BLaER1 (cell line): ENCODE data around the gene KCTD5.
"Not testable (repeated sequence)": the region's sequence is repeated elsewhere in the genome, so short reads cannot be mapped to it uniquely, and the experiment has no call there.

Experiments used
- H3K27ac ChIP-seq: shearing (Covaris generic); formaldehyde crosslinking; 2 replicates; pipeline ENCODE4 v1.8.1; 2022
- H3K27me3 ChIP-seq: shearing (Covaris generic); formaldehyde crosslinking; 2 replicates; pipeline ENCODE4 v1.8.1; 2022
- H3K36me3 ChIP-seq: shearing (Covaris generic); formaldehyde crosslinking; 2 replicates; pipeline ENCODE4 v1.8.1; 2022
- H3K4me1 ChIP-seq: shearing (Covaris generic); formaldehyde crosslinking; 2 replicates; pipeline ENCODE4 v1.8.1; 2022
- H3K4me2 ChIP-seq: shearing (Covaris generic); formaldehyde crosslinking; 2 replicates; pipeline ENCODE4 v1.8.1; 2022
- H3K4me3 ChIP-seq: shearing (Covaris generic); formaldehyde crosslinking; 2 replicates; pipeline ENCODE4 v1.8.1; 2022
- H3K9ac ChIP-seq: shearing (Covaris generic); formaldehyde crosslinking; 2 replicates; pipeline ENCODE4 v1.8.1; 2022
- H3K9me3 ChIP-seq: shearing (Covaris generic); formaldehyde crosslinking; 2 replicates; pipeline ENCODE4 v1.8.1; 2022
- H4K20me1 ChIP-seq: shearing (Covaris generic); formaldehyde crosslinking; 2 replicates; pipeline ENCODE4 v1.8.1; 2022
- Cebpa-rat ChIP-seq: shearing (Covaris generic); IDR thresholded peaks from 2 replicates; pipeline ENCODE4 v1.8.1; 2022

KCTD5 gene

DNA sequence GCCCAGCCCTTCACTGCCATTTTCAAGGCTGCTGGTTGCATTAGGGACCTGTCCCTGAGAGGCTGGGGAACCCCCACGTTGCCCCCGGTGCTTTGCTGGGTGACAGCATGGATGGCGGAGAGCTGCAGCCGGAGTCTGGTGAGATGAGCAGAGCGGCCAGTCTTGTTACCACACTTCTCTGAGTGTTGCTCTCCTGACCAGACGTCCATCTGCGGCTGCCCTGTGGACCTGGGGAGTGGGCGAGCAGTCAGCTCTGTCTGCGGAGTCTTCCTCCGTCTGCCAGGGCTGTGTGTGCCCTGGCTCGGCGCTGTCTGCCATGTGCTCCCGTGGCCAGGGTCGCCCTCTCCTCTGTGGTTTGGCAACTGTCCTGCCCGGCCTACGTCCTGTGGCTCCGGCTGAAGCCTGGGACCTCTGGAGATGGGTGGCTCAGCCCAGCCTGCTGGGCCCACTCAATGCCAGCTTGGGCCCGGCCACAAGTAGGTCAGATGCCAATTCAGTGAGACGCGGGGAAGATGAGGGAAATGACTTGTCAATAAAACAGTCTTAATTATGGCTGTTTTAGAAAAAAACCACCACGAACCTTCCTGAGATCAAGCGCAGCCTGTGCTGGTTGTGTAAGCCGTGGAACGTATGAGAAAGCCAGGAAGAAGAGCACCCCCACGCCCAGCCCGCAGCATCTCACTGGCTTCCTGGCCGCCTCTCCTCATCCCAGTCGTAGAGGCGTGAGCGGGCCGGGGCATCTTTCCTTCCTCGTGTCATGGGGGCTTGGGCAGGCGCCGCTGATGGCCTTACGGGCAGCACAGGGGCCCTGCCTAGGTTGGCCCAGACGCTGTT lies 7.9 kb downstream of the KCTD5 start:
- Histone ChIP-seq H3K4me3 (no peak overlapping the region), H3K27ac (0 out of 2 replicates have a peak overlapping the region, but pooled peaks have one; percentile 9), H3K9me3 (no peaks in the 10 kb centered on the region), H4K20me1 (peaks cover 63% of the 10 kb centered on the region), H3K36me3 (peaks cover 17% of the 10 kb centered on the region), H3K9ac (peak overlapping the region; percentile 26; the same call in 1 of the 2 replicates), H3K4me2 (peak overlapping the region; percentile 97), H3K4me1 (peaks cover 62% of the 10 kb centered on the region), H3K27me3 (no peaks in the 10 kb centered on the region)
- no peak for TF ChIP-seq Cebpa-rat

DNA sequence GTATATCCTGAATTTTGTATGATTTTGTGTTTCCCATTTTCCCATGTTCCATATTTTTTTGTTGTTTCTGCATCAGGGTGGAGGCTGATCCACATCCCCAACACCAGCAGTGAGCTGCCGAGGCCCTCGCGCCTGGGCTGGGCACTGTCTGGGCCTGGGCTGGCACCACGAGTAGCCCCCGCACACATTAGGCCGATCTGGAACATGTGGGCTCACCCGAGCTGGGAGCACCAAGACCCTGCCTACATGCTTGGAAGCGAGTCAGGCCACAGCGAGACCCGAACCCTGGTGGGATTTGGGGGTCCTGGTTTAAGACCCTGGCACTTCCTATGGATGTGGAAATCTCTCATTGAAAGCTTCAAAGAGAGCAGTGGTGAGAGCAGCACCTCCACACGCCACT lies 8.5 kb downstream of the KCTD5 start:
- peak overlapping the region; percentile 97 for H3K4me2 ChIP-seq
- H3K4me1 ChIP-seq = peaks cover 62% of the 10 kb centered on the region
- H3K27ac ChIP-seq = peak overlapping the region; percentile 78; the same call in 1 of the 2 replicates
- H3K36me3 ChIP-seq = peaks cover 17% of the 10 kb centered on the region
- H3K9ac ChIP-seq = peak overlapping the region; percentile 57; the same call in 1 of the 2 replicates
- no peak for TF ChIP-seq Cebpa-rat
- no peak overlapping the region for H3K4me3 ChIP-seq
- peaks cover 63% of the 10 kb centered on the region for H4K20me1 ChIP-seq
- H3K27me3 ChIP-seq = no peaks in the 10 kb centered on the region
- no peaks in the 10 kb centered on the region for H3K9me3 ChIP-seq

- H3K4me2 ChIP-seq = peak overlapping the region; percentile 97
- H3K9me3 ChIP-seq = no peaks in the 10 kb centered on the region
- H3K36me3 ChIP-seq = peaks cover 20% of the 10 kb centered on the region
- H3K4me3 ChIP-seq = peak overlapping the region; percentile 57
- H3K4me1 ChIP-seq = peaks cover 60% of the 10 kb centered on the region
- peaks cover 65% of the 10 kb centered on the region for H4K20me1 ChIP-seq
- peak overlapping the region; percentile 57; the same call in 1 of the 2 replicates for H3K9ac ChIP-seq
- no peak for TF ChIP-seq Cebpa-rat
- no peaks in the 10 kb centered on the region for H3K27me3 ChIP-seq
- H3K27ac ChIP-seq = peak overlapping the region; percentile 78
These were observed 9.3 kb downstream of the KCTD5 start for GRCh38 chr16:2691491-2692248.

DNA sequence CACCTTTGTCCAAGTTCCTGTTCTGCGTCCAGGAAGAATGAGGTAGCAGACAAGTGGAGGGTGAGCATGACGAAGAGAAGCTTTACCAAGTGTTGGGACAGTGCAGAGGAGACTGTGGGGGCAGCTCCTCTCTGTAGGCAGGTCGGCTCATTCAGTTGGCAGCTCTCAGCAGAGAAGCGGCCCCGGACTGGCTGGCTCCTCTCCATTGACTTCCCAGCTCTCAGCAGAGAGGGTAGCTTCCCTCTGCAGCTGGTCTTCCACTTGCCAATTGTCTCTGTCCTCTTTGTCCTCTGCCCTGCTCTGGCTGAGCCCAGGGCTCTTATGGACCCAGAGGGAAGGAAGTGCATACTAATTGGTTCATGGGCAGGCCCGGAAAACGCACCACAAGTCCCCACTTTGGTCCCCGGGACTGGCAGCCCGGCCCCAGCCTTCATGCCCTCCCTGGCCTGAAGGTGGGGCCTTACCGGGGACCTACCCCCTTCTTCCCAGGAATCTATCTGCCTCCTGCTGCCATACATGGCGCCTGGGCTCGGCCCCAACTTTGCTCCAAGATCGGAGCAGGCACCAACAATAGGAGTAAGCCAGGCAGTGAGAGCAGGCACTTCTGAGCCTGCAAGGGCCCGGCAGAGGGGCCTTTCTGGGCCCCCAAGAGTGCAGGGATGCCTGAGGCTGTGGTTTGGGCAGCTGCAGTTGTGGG lies 10.1 kb downstream of the KCTD5 start:
- TF ChIP-seq Cebpa-rat = no peak
- Histone ChIP-seq H4K20me1 (peaks cover 65% of the 10 kb centered on the region), H3K9me3 (no peaks in the 10 kb centered on the region), H3K36me3 (peaks cover 27% of the 10 kb centered on the region), H3K9ac (peak overlapping the region; percentile 57), H3K27ac (peak overlapping the region; percentile 78), H3K4me1 (peaks cover 53% of the 10 kb centered on the region), H3K4me2 (peak overlapping the region; percentile 97), H3K4me3 (peak overlapping the region; percentile 57), H3K27me3 (no peaks in the 10 kb centered on the region)

DNA sequence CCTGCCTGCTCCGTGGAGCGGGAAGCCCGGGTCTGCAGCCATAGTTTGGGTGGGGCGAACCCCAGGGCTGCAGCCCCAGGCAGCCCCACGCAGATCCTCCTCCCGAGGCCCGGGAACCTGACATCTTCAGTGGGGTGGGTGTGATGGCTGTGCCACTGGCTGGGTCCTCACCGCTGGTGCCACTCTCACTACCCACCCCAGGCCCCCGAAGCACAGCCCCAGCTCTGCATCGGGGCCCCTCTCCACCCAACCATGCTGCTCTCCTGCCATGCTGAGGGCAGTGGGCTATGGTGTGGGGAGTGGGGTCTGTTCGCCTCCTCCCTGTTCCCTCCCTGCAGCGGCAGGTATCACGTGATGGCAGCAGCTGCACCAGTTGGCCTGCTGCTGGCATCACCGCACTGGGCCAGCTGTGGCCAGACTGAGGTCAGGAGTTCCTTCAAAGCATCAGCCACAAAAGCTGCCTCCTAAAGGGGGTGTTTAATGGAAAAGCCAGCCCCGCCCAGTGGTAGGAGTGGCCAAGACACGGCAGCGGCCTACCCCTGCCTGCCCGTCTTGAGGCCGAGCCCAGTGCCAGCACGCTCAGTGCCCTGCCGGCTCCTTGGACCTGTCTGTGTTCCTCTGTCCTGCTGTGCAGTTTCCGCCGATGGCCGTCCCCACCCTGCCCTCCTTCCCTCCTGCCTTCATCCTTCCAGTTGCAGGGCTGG lies 10.8 kb downstream of the KCTD5 start:
- Histone ChIP-seq H3K27ac (peak overlapping the region; percentile 78), H3K9me3 (no peaks in the 10 kb centered on the region), H3K4me3 (peak overlapping the region; percentile 57), H3K36me3 (peaks cover 34% of the 10 kb centered on the region), H3K4me1 (peaks cover 46% of the 10 kb centered on the region), H3K4me2 (peak overlapping the region; percentile 97), H3K9ac (peak overlapping the region; percentile 57), H4K20me1 (peaks cover 65% of the 10 kb centered on the region), H3K27me3 (no peaks in the 10 kb centered on the region)
- no peak for TF ChIP-seq Cebpa-rat

DNA sequence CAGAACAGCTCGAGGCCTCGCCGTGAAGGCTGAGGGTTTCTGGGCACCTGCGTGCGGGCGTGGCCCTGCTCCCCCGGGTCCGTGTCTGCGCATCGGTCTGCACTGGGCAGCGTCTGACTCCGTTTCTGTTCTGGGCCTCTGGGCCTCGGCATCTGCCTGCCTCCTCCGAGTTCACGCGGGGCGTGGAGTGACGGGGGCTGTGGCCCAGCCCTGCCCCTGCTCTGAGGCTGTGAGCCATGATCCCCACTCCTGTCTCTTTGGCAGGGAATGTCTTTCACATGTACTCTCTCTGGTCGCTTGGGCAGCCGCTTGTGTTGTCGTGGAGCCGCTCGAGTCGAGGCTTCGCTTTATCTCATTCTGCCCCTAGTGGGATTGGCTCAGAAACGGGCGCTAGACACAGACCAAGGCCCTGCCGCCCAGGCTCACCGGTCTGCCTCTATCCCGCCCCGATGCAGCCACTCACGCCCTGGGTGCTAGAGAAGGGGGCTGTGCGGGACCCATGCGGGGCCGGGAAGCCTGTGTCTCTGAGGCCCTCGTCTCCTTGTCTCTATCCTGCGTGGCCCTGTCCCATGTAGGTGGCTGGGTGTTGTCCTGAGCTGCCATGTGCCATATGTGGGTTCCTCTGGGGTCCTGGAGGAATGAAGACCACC lies 14.4 kb downstream of the KCTD5 start:
- Histone ChIP-seq H4K20me1 (peaks cover 74% of the 10 kb centered on the region), H3K36me3 (peaks cover 52% of the 10 kb centered on the region), H3K4me1 (peaks cover 49% of the 10 kb centered on the region)
- H3K27ac ChIP-seq, H3K4me2 ChIP-seq, H3K9ac ChIP-seq, H3K9me3 ChIP-seq, H3K4me3 ChIP-seq, H3K27me3 ChIP-seq: not testable (repeated sequence)

DNA sequence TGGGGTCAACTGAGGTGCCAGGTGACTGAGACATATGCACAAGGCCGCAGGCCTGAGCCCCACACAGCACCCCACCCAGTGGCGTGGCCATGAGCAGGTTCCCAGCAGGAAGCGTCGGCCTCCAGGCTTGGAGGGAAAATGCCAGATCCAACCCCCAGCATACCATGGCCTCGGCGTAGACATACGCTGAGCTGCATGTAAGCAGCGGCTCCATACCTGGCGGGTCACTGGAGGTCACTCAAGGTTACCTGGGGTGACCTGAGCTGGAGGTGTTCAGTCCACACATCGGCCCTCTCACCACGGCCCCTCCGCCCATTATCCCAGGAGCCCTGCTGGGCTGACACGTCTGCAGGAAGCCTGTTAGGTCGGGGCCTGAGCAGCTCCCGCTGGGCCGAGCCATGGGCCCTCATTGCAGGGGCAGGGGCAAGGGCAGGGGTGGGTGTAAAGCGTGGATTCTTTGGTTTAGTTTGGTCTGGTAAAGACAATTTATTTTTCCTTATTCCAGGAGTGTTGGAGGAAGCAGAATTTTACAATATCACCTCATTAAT lies 15.2 kb downstream of the KCTD5 start:
- Histone ChIP-seq H3K9me3 (no peaks in the 10 kb centered on the region), H4K20me1 (peaks cover 74% of the 10 kb centered on the region), H3K4me2 (no peak overlapping the region), H3K27ac (no peak overlapping the region), H3K27me3 (no peaks in the 10 kb centered on the region), H3K36me3 (peaks cover 55% of the 10 kb centered on the region), H3K4me3 (no peak overlapping the region), H3K9ac (no peak overlapping the region), H3K4me1 (peaks cover 49% of the 10 kb centered on the region)
- no peak for TF ChIP-seq Cebpa-rat

GRCh38 chr16:2698103-2698870 lies 16.0 kb downstream of the KCTD5 start:
- no peak for TF ChIP-seq Cebpa-rat
- no peak overlapping the region for H3K4me3 ChIP-seq
- no peak overlapping the region for H3K4me2 ChIP-seq
- H3K27me3 ChIP-seq = no peaks in the 10 kb centered on the region
- H3K9me3 ChIP-seq = no peaks in the 10 kb centered on the region
- no peak overlapping the region for H3K9ac ChIP-seq
- peaks cover 74% of the 10 kb centered on the region for H4K20me1 ChIP-seq
- H3K4me1 ChIP-seq = peaks cover 49% of the 10 kb centered on the region
- peaks cover 59% of the 10 kb centered on the region for H3K36me3 ChIP-seq
- no peak overlapping the region for H3K27ac ChIP-seq
